Adrenal gland (tissue), 12 donors: ENCODE measurements around the gene ELOVL7. TPM values are rescaled to one million over a fixed set of nuclear protein-coding genes. Genes with fewer than 3 reads are reported as not detected.

ENCODE experiments used
- DNase-seq, 7 donors: peaks; one replicate each; pipeline ENCODE4 v3.0.0-alpha.2; 2019 to 2020
- H3K27ac ChIP-seq, 5 donors: fragments of 200-600 bp; sonication (generic) in 4 of 5; 1 replicate in 3 of 5; 2 replicates in 2 of 5; pipeline versions ENCODE4 v1.5.1 to v1.8.0; 2016 to 2020; ENCODE audit warnings: mild to moderate bottlenecking in 1 of 5
- H3K27me3 ChIP-seq: fragments of 200-600 bp; 2 replicates; pipeline ENCODE4 v1.8.0; 2021
- H3K36me3 ChIP-seq, 2 donors: fragments of 200-600 bp; replicated peaks in 1 of 2; 1 replicate in 1 of 2; 2 replicates in 1 of 2; pipeline versions ENCODE4 v1.5.1 to v1.8.0; 2018 to 2022
- H3K4me1 ChIP-seq, 2 donors: fragments of 200-600 bp; replicated peaks in 1 of 2; 1 replicate in 1 of 2; 2 replicates in 1 of 2; pipeline versions ENCODE4 v1.5.1 to v1.8.0; 2018 to 2021
- H3K4me3 ChIP-seq, 4 donors: fragments of 200-600 bp; sonication (generic) in 3 of 4; one replicate each; pipeline ENCODE4 v1.5.1; 2016 to 2018
- H3K9me3 ChIP-seq, 3 donors: fragments of 200-600 bp; sonication (generic) in 1 of 3; replicated peaks in 1 of 3; 1 replicate in 2 of 3; 2 replicates in 1 of 3; pipeline versions ENCODE4 v1.5.1 to v1.8.0; 2016 to 2021
- CTCF ChIP-seq, 6 experiments: fragments of 450-650 bp in 4 of 6; fragments of 200-600 bp in 2 of 6; sonication (generic) in 1 of 6; IDR thresholded peaks; 1 replicate in 5 of 6; 2 replicates in 1 of 6; pipeline versions ENCODE4 v1.5.1 to v1.8.0; 2016 to 2021; ENCODE audit warnings: antibody characterized with exemption in 6 of 6, mild to moderate bottlenecking in 2 of 6, moderate library complexity in 1 of 6
- POLR2A ChIP-seq, 2 donors: fragments of 450-650 bp; IDR thresholded peaks; one replicate each; pipeline ENCODE4 v1.6.1; 2017; ENCODE audit warnings: antibody characterized with exemption in 2 of 2, mild to moderate bottlenecking in 2 of 2, moderate library complexity in 1 of 2
- WGBS, 4 donors: extraction: QIAGEN DNeasy Blood & Tissue Kit in 2 of 4; methylation state at CpG; one replicate each; pipeline versions ENCODE4 v1.1.5 to v1.1.7; 2013 to 2017; 5-methylcytosine and 5-hydroxymethylcytosine counted together
- intact Hi-C, 2 donors: fragments of 100-400 bp; cut with DNase I; formaldehyde crosslinking; loops; one replicate each; pipeline versions ENCODE4 v1.14.1 to v1.15.0; 2022 to 2023
- polyA plus RNA-seq, 3 donors: library from polyadenylated mRNA; stranded (reverse); fragments of 200-250 nt in 2 of 3; fragments of 350-450 nt in 1 of 3; fragmentation: Illumina TruSeq in 1 of 3; extraction: RNeasy Lipid Tissue Mini Kit (QIAGEN cat#74804) in 1 of 3; gene quantifications; one replicate each; pipeline ENCODE4 v1.2.3, GENCODE V29; 2013 to 2014
- total RNA-seq, 9 donors: library from RNA; depleted of rRNA in 4 of 9; stranded (reverse); fragments of >200 nt in 4 of 9; fragments of 120-200 nt in 1 of 9; fragmentation: NEBNext Ultra II Directional in 1 of 9; extraction: Animal tissue kit (Norgen Biotek cat#: 25700) in 1 of 9; gene quantifications; one replicate each; pipeline versions ENCODE4 v1.1.0 to v1.2.4, GENCODE V29; 2013 to 2023
- donor health status: healthy with polysubstance abuse.
- donor health status: Bipolar disorder and iron deficiency.
- donor health status: DM: yes; HTN: yes; CAD: no.
- donor health status: DM: no; HTN: no; CAD: no.
- donor health status: DM: no; HTN: no; CAD: no.
- donor health status: DM: yes; HTN: yes; CAD: no.

The ELOVL7 gene
- total and polyA plus RNA-seq, 12 donors, result 0.88 to 5.1 (median 3.0) TPM

GRCh38 chr5:60852940-60853339 lies 8.9 kb upstream of the ELOVL7 start:
- Histone ChIP-seq H3K9me3 (no peaks in the 10 kb centered on the region), H3K27ac (no peak overlapping the region), H3K36me3 (no peaks in the 10 kb centered on the region), H3K4me3 (no peak overlapping the region), H3K27me3 (no peaks in the 10 kb centered on the region), H3K4me1 (no peaks in the 10 kb centered on the region)
- DNase-seq, result no peak
- WGBS, 4 donors, result 26 to 42% (median 35%) methylated on average over 3 of the region's 3 CpGs
- intact Hi-C loops, result no loop called here
- TF ChIP-seq POLR2A (IDR thresholded peaks at IDR 0.05) (no peak), CTCF (IDR thresholded peaks at IDR 0.05) (no peak)

GRCh38 chr5:60852317-60852716 lies 8.2 kb upstream of the ELOVL7 start:
- 58 to 68% (median 64%) methylated on average over 2 of the region's 2 CpGs for WGBS, 4 donors
- no peak overlapping the region for H3K4me3 ChIP-seq
- TF ChIP-seq POLR2A (IDR thresholded peaks at IDR 0.05), result no peak
- H3K27me3 ChIP-seq, result no peaks in the 10 kb centered on the region
- no peaks in the 10 kb centered on the region for H3K9me3 ChIP-seq
- no peak for DNase-seq
- no peaks in the 10 kb centered on the region for H3K4me1 ChIP-seq
- intact Hi-C loops, result no loop called here
- no peaks in the 10 kb centered on the region for H3K36me3 ChIP-seq
- no peak overlapping the region for H3K27ac ChIP-seq

GRCh38 chr5:60851626-60852025 lies 7.6 kb upstream of the ELOVL7 start:
- TF ChIP-seq POLR2A (IDR thresholded peaks at IDR 0.05) (no peak), CTCF (IDR thresholded peaks at IDR 0.05) (no peak)
- no peaks in the 10 kb centered on the region for H3K27me3 ChIP-seq

GRCh38 chr5:60846298-60846697 lies 2.2 kb upstream of the ELOVL7 start:
- Histone ChIP-seq H3K36me3 (no peaks in the 10 kb centered on the region), H3K27ac (no peak overlapping the region), H3K4me1 (peaks cover 3 to 13% of the 10 kb centered on the region in 2 donors), H3K9me3 (no peaks in the 10 kb centered on the region), H3K4me3 (no peak overlapping the region), H3K27me3 (peaks cover 3% of the 10 kb centered on the region)
- 51 to 62% (median 53%) methylated on average over 1 of the region's 1 CpG for WGBS, 4 donors
- intact Hi-C loops, result no loop called here
- TF ChIP-seq CTCF (IDR thresholded peaks at IDR 0.05) (no peak), POLR2A (IDR thresholded peaks at IDR 0.05) (no peak)
- DNase-seq, result no peak

More at GRCh38 chr5:60851626-60852025, 7.6 kb upstream of the ELOVL7 start:
- no peaks in the 10 kb centered on the region for H3K4me1 ChIP-seq
- no peak overlapping the region for H3K4me3 ChIP-seq
- H3K9me3 ChIP-seq, result no peaks in the 10 kb centered on the region
- no peak overlapping the region for H3K27ac ChIP-seq
- intact Hi-C loops, result no loop called here
- DNase-seq, result no peak
- H3K36me3 ChIP-seq, result no peaks in the 10 kb centered on the region

- Histone ChIP-seq H3K36me3 (no peaks in the 10 kb centered on the region), H3K4me3 (peak overlapping the region in 3 of 4 donors; percentile 33 to 80 (median 51)), H3K27me3 (peaks cover 3% of the 10 kb centered on the region), H3K9me3 (no peaks in the 10 kb centered on the region), H3K27ac (no peak overlapping the region), H3K4me1 (peaks cover 3 to 13% of the 10 kb centered on the region in 2 donors)
- intact Hi-C loops, result no loop called here
- TF ChIP-seq CTCF (IDR thresholded peaks at IDR 0.05), result no peak
- TF ChIP-seq POLR2A (IDR thresholded peaks at IDR 0.05), result no peak
- peak in 4 of 7 donors; percentile 17 to 22 (median 20) for DNase-seq
- WGBS, 4 donors, result 0 to 2% (median 0%) methylated on average over 22 to 49 of the region's 49 CpGs
These were observed 608 bp downstream of the ELOVL7 start for GRCh38 chr5:60843386-60843935.
